Ureter (tissue), 1 donor: ENCODE data around the gene IFT25. TPM values are rescaled to one million over a fixed set of nuclear protein-coding genes. Genes with fewer than 3 reads are reported as not detected.

Source experiments
- DNase-seq: peaks from one replicate; pipeline ENCODE4 v3.0.0-alpha.2; 2020; ENCODE audit warnings: low spot score
- total RNA-seq: library from RNA; stranded (reverse); gene quantifications from one replicate; pipeline ENCODE4 v1.2.4, GENCODE V29; 2023
- donor health status: DM: yes; HTN: yes; CAD: no.

Gene IFT25
- total RNA-seq, 1 donor from 2014 or later, result 37.3 TPM

DNA sequence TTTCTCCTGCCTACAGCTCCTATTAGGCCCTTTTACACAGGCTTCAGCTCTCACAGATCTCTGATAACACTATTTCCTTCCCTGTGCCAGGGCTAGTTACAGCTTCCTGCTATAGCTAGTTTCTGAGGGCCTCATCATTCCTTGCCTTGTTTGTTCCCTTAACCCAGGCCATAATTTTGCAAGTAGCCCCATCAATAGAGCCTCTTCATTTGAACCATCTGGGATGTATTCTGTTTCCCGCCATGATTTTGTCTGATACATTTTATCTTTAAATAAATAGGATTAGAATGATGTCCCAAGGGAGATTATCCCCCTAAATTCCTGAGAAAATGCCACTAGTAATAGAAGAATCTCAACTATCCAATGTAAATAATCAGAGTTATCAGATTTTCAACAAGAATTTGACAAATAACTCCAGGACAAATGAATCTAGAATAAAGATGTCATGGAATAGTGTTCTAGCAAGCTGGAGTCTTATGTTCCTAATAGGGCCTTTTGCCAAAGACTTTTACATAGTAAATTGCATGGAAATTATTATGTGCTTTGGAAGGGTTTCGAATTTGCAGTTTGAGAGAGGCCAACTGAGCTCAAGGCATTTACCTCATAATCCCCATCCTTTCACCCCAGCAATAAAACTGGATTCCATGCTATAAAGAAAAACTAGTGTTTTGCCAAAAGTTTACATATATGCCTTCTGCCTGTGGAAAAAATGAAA, 16.1 kb downstream of the IFT25 start:
- no peak for DNase-seq

GRCh38 chr1:53927376-53927881, 18.1 kb downstream of the IFT25 start:
- no peak for DNase-seq

DNA sequence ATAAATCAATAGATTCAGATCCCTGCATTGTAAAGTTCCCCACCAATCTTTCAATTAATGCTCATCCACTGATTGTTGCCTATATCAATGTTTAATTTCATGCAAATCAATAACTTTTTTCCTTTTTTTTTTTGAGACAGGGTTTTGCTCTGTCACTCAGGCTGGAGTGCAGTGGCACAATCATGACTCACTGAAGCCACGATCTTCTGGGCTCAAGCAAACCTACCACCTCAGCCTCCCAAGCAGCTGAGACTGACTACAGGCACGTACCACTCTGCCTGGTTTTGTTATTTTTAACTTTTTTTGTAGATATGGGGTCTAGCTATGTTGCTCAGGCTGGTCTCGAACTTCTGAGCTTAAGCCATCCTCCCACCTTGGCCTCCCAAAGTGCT, 25.8 kb downstream of the IFT25 start:
- DNase-seq, result no peak

DNA sequence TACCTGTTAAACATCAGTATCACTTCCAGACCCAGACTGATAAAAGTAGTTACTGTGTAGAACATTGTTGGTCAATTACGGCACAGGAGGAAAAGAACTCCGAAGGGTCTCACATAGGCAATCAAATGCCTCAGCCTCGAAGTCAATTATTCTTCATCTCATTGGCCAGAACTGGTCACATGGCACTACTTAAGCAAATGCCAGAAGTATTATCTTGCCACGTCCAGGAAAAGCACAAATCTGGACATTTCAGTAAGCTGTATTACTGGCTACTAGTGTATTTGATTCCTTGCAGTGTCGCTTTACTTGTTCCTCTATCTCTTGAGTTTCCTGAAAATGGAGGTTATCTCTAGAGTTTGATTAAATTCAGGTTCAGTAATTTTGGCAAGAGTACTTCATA, 27.2 kb downstream of the IFT25 start:
- DNase-seq, result no peak

DNA sequence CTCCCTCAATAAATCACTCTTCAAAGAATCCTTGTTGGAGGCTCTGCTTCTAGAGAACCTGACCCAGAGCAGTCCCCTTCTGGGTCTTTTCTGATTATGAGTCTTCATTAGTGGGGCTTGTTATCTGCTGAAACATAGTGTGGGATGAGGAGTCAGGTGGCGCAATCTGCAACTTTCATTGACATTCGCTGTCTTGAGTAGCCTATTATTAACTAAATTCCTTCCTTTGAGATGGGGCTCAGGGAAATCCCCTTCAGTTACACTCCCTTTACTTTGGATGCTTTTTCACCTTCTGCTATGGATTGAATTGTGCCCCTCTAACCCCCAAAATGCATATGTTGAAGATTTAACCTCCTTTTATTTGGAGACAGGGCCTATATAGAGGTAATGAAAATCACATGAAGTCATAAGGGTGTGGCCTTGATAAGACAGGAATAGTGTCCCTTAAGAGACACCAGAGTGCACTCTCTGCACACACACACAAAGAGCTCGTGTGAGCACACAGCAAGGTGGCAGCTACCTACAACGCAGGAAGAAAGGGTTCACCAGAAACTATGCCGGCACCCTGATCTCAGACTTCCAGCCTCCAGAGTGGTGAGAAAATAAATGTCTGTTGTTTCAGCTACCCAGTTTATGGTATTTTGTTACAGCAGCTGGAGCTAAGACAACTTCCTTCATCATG, 32.0 kb downstream of the IFT25 start:
- DNase-seq, result no peak

GRCh38 chr1:53911442-53911841, 34.1 kb downstream of the IFT25 start:
- DNase-seq, result no peak

GRCh38 chr1:53909946-53910345, 35.6 kb downstream of the IFT25 start:
- DNase-seq, result no peak

- DNase-seq, result no peak
Measured at GRCh38 chr1:53906121-53906520, 39.4 kb downstream of the IFT25 start.

DNA sequence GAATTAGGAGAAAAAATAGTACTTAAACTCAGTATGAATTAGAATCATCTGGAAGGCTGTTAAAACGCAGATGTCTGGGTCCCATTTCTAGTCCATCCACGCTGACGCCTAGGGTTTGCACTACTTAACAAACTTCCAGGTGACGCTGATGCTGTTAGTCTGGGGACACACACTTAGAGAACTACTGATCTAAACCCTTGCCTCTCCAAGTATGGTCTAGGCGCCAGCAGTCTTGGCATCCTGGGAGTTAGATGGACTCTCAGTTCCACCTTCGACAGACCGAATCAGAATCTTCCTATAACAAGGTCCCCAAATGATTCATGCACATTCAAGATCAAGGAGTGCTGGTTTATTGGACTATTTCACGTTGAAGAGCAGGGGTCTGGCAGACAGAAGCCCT, 40.0 kb downstream of the IFT25 start:
- no peak for DNase-seq

DNA sequence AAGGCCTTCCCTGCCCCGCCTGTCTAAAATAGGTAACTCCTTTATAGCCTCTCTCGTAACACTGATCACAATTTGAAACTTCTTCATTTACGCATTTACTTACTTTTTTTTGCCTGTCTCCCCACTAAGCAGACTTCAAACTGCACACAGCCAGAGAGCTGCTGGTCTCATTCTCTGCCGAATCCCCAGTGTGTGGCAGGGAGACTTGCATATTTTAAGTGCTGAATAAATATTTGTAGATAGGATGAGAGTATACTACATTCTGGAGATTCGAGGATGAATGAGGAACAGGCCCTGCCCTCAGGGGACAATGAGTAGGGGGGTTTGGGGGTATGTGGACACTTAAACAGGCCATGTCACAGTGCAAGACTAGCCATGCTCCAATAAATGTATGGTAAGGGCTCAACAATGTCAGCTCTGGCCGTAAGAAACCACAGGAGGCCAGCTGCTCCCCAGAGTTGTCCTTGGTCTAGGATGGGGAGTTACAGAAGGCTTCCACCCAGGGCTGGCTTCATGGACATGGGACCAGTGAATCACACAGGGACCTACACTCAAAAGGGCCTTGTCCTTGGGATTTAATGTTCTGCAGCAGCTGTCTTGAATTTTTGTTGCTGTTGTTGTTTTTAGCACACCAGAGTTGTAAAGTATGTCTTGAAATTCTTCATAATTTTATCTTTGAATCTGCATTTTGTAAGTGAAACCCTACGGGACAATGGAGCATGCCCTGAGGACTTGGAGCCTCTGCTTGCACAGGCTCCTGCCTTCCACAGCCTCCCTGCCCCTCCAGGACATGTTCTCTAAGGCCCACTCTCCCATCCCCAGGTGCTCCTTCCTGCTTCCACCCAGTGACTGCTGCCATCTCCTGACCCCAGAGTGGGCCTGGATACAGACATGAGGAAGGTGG, 43.0 kb downstream of the IFT25 start:
- no peak for DNase-seq

DNA sequence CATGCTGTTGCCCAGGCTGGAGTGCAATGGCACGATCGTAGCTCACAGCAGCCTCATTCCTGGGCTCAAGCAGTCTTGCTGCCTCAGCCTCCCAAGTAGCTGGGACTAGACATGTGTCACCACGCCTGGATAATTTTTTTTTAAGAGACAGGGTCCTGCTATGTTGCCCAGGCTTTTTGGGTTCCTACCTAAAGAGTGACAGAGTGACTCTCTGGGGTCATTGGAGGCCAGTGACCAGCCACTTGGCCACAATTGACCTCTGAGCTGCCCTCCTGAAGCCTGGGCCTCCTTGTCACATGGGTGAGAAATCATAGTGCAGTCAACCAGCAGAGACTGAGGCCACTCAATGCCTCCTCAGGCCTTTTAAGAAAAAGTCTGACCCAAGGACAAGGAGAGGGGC, 45.8 kb downstream of the IFT25 start:
- DNase-seq, result no peak

DNA sequence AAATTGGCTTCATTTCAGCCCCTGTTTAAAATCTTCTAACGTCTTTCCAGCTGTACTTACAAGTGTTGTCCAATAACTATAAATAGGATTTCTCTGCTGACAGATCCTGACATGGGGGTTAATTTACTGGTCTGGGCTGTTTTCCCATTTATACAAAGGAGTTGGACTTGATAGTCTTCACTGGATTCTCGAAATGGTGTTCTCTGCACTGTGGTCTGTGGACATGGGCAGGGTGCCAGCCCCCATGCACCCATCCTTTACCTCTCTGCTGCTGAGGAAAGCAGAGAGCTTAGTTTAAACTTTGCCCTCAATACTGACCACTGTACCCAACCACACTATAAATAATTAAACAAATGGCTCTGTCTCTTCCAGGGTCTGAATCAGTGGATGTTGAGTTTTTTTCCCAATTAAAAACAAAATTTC, 46.3 kb downstream of the IFT25 start:
- no peak for DNase-seq

DNA sequence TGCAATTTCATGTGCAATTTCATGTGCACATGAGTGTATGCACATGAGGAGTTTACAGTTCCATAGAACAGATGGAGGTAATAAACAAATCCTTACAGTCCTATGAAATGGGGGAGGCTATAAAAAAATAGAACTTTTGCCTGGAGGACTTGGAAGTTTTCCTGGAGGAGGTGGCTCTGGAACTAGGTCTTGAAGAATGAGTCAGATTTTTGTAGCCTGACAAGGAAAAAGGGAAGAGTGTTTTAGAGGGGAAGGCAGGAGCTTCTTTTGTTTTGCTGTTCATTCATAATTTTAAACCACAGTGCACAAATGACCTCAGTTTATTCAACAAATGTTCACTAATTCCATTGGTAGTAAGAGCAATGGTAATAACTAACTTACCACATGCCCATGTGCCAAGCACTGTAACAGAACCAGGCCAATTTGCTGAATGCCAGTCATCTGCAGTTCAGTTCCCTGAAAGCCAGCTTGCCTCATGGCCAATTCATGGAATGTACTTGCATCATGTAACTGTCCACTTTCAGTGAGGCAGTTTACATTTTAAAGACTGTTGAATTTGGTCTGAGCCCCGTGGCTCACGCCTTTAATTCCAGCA, 48.8 kb downstream of the IFT25 start:
- no peak for DNase-seq

GRCh38 chr1:53895421-53895820, 50.1 kb downstream of the IFT25 start:
- no peak for DNase-seq

DNA sequence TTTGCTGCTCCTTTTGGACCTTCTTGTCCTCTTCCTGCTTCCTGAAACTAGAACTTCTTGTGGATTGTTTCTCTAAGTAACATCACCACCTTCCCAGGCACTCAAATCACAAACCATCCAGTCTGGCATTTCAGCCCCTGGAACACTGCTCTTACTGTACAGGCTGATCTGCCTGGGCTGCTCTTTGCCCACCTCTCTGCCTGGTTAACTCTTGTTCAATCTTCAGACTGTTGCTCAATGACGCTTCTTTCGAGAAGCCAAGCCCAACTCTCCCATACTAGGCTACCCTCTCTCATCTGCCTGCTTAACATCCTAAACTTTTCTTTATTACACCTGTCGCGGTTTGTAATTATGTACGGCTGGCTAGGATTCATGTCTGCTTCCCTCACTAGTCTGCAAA, 50.9 kb downstream of the IFT25 start:
- no peak for DNase-seq

DNA sequence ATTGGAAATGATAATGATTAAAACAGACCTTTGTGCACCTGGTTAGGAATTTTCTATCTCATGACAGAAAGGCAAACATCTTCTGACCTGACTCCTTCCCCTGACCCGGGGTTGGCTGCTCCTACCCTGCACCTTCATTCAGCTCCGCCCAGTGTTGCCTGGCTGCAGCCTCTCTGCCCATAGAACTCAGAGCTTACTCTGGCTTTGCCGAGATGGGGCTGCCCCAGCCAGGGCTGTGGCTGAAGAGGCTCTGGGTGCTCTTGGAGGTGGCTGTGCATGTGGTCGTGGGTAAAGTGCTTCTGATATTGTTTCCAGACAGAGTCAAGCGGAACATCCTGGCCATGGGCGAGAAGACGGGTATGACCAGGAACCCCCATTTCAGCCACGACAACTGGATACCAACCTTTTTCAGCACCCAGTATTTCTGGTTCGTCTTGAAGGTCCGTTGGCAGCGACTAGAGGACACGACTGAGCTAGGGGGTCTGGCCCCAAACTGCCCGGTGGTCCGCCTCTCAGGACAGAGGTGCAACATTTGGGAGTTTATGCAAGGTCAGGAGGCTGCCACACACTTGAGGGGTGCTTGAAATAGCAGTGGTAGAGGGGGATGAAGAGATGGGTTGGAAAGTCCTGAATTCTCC, 51.4 kb downstream of the IFT25 start, which contains the start of gene DIO1:
Gene DIO1, plus strand, starts transcription at position 189 of the 638 bp plus-strand sequence. Its CDS starts 24 bp downstream, at position 213.
- DNase-seq, result no peak

DNA sequence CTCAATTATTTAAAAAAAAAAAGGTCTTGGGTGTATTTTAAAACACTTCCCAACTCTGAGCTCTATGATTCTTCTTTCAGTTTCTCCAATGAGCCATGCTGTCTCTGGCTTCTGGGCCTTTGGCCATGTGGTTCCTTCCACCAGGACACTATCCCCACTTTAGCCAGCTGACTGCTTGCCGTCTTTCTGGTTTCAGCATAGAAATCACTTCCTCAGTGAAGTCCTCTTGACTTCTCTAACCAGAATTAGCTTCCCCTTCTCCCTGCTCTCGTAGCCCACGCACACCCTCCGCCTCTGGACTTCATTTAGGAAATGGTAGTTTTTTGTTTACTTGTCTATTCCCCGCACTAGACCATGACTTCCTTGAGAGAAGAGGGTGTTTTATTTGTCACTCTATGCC, 52.6 kb downstream of the IFT25 start:
- no peak for DNase-seq

- DNase-seq, result no peak
Measured at GRCh38 chr1:53891678-53892077, 53.8 kb downstream of the IFT25 start.

DNA sequence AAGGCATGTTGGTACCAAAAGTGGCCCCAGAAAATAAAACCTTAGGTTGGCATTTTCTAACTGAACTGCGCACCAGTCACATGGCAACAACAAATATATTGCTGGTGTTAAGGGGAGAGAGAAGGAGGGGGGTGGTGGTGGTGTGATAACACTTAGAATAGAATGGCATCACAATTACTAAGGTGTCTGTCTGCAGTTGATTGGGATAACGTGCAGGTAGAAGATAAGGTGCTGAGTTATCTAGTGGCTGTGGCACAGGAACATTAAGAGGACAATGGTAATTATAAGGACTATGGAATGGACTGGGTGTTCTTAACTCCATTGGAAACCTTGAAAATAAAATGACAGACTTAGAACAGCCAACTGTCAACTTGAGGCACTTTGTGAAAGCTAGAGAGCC, 54.5 kb downstream of the IFT25 start:
- DNase-seq, result no peak

DNA sequence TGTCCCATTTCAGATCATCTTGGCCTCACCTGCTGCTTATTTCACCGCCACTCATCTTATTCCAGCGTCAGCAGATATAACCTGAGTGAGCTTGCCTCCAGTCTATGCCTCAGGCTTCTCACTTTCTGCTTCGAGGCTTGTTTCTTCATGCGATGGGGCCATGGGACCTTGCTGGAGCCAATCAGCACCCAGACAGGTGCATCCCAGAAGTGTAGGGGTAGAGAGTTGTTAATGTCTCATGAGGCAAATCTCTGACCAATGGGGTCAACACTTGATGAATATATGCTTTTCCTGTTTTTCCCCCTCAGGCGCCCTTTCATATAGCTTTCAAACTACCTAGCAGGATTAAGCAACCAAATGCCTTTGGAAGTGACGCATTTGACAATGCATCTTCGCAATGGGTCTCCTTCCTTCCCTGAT, 55.0 kb downstream of the IFT25 start:
- no peak for DNase-seq
